Astrocyte (in vitro differentiated cells and primary cell): ENCODE results near the gene PRSS50. TPM values are rescaled to one million over a fixed set of nuclear protein-coding genes. Genes with fewer than 3 reads are reported as not detected.

Experiments used
- DNase-seq: peaks from one replicate; pipeline ENCODE4 v3.0.0-alpha.2; 2010; ENCODE audit warnings: low read depth
- FAIRE-seq: peaks from 2 replicates; lab custom pipeline; 2011; peaks lifted over from hg19 to GRCh38; lab: Jason Lieb, UNC
- H2AFZ ChIP-seq: 2 replicates; pipeline ENCODE4 v1.6.0; 2012; ENCODE audit warnings: low read depth, low read length, inconsistent platforms
- H3K27ac ChIP-seq: 2 replicates; pipeline ENCODE4 v1.5.1; 2011; ENCODE audit warnings: low read depth, low read length, inconsistent platforms
- H3K27me3 ChIP-seq: 2 replicates; pipeline ENCODE4 v1.6.0; 2011; ENCODE audit warnings: low read length, inconsistent platforms; ENCODE audit not compliant: insufficient read depth
- H3K36me3 ChIP-seq: 2 replicates; pipeline ENCODE4 v1.5.1; 2011; ENCODE audit warnings: low read length, inconsistent platforms; ENCODE audit not compliant: insufficient read depth
- H3K4me1 ChIP-seq: 2 replicates; pipeline ENCODE4 v1.5.1; 2011; ENCODE audit warnings: low read length, inconsistent platforms; ENCODE audit not compliant: insufficient read depth
- H3K4me2 ChIP-seq: 2 replicates; pipeline ENCODE4 v1.6.0; 2012; ENCODE audit warnings: low read length, inconsistent platforms
- H3K4me3 ChIP-seq: 2 replicates; pipeline ENCODE4 v1.5.1; 2011; ENCODE audit warnings: low read depth, mild to moderate bottlenecking, low read length, inconsistent platforms; ENCODE audit not compliant: insufficient read depth
- H3K79me2 ChIP-seq: 2 replicates; pipeline ENCODE4 v1.6.0; 2012; ENCODE audit warnings: mild to moderate bottlenecking, low read length, inconsistent platforms; ENCODE audit not compliant: insufficient read depth
- H3K9ac ChIP-seq: 2 replicates; pipeline ENCODE4 v1.6.0; 2012; ENCODE audit warnings: mild to moderate bottlenecking, low read length, inconsistent platforms
- H3K9me3 ChIP-seq: 2 replicates; pipeline ENCODE4 v1.5.1; 2012; ENCODE audit warnings: low read depth, mild to moderate bottlenecking, low read length, inconsistent platforms; ENCODE audit not compliant: insufficient read depth
- H4K20me1 ChIP-seq: 2 replicates; pipeline ENCODE4 v1.6.0; 2012; ENCODE audit warnings: low read length, inconsistent platforms; ENCODE audit not compliant: insufficient read depth
- H3K27ac Mint-ChIP-seq: one replicate; pipeline ENCODE4 v1.8.0; 2021; ENCODE audit warnings: mild to moderate bottlenecking, mixed read lengths; ENCODE audit not compliant: unreplicated experiment
- H3K27me3 Mint-ChIP-seq: one replicate; pipeline ENCODE4 v1.8.0; 2021; ENCODE audit warnings: low read depth, mixed read lengths; ENCODE audit not compliant: unreplicated experiment
- H3K36me3 Mint-ChIP-seq: one replicate; pipeline ENCODE4 v1.8.0; 2021; ENCODE audit warnings: low read depth, mixed read lengths; ENCODE audit not compliant: unreplicated experiment
- H3K4me1 Mint-ChIP-seq: one replicate; pipeline ENCODE4 v1.8.0; 2021; ENCODE audit warnings: low read depth, mixed read lengths; ENCODE audit not compliant: unreplicated experiment
- H3K4me3 Mint-ChIP-seq: one replicate; pipeline ENCODE4 v1.8.0; 2021; ENCODE audit warnings: mild to moderate bottlenecking, moderate library complexity, mixed read lengths; ENCODE audit not compliant: unreplicated experiment
- H3K9me3 Mint-ChIP-seq: one replicate; pipeline ENCODE4 v1.8.0; 2021; ENCODE audit warnings: mild to moderate bottlenecking, mixed read lengths; ENCODE audit not compliant: unreplicated experiment
- CTCF ChIP-seq: IDR thresholded peaks from 2 replicates; pipeline ENCODE4 v1.5.1; 2011; ENCODE audit warnings: low read depth, mild to moderate bottlenecking, inconsistent platforms, low read length, moderate library complexity; ENCODE audit not compliant: insufficient read depth
- EZH2 ChIP-seq: IDR thresholded peaks from 2 replicates; pipeline ENCODE4 v1.6.1; 2012; ENCODE audit warnings: mild to moderate bottlenecking, low read length, inconsistent platforms; ENCODE audit not compliant: insufficient read depth
- total RNA-seq: library from RNA; stranded (reverse); gene quantifications from 2 replicates; pipeline ENCODE4 v1.2.1, GENCODE V29; 2021

The PRSS50 gene
- total RNA-seq, 1 donor from 2014 or later: not detected

DNA sequence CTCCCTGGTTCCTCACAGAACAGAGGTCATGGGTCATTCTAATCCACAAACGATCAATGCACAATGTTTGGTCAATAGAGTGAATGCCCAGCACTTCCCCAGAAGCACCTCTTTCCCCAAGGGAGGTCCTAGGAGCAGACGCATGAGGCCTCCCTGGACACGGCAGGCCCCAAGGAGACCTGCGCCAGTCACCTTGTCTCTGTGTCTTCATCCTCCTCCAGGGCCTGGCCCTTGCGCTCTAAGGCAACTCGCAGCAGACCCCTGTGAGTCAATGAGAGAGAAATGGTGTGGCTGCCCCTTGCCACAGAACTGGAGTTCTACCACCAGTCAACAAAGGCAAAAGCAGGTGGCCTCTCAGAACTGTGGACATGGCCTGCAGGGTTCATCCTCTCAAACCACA lies 42.2 kb downstream of the PRSS50 start:
- peaks cover 31% of the 10 kb centered on the region for H3K36me3 Mint-ChIP-seq
- H3K9me3 Mint-ChIP-seq: peaks cover 8% of the 10 kb centered on the region
- no peaks in the 10 kb centered on the region for H3K4me1 Mint-ChIP-seq
- DNase-seq (no peak), FAIRE-seq (no peak)
- H3K27me3 Mint-ChIP-seq: peaks cover 28% of the 10 kb centered on the region
- Histone ChIP-seq H4K20me1 (no peaks in the 10 kb centered on the region), H3K79me2 (no peaks in the 10 kb centered on the region), H2AFZ (no peak overlapping the region), H3K4me3 (no peak overlapping the region), H3K27me3 (no peaks in the 10 kb centered on the region), H3K9me3 (no peaks in the 10 kb centered on the region), H3K36me3 (no peaks in the 10 kb centered on the region), H3K4me1 (no peaks in the 10 kb centered on the region), H3K9ac (no peak overlapping the region), H3K27ac (no peak overlapping the region), H3K4me2 (no peak overlapping the region)
- H3K27ac Mint-ChIP-seq: no peak overlapping the region
- TF ChIP-seq CTCF: no peak
- TF ChIP-seq EZH2: no peak
- H3K4me3 Mint-ChIP-seq: no peak overlapping the region

GRCh38 chr3:46674031-46674845 lies 43.4 kb downstream of the PRSS50 start:
- H3K36me3 Mint-ChIP-seq: peaks cover 22% of the 10 kb centered on the region
- DNase-seq: no peak
- FAIRE-seq: no peak

More at GRCh38 chr3:46674031-46674845, 43.4 kb downstream of the PRSS50 start:
- Mint-ChIP-seq H3K27me3 (peaks cover 19% of the 10 kb centered on the region), H3K27ac (no peak overlapping the region), H3K4me1 (no peaks in the 10 kb centered on the region), H3K4me3 (no peak overlapping the region), H3K9me3 (peaks cover 5% of the 10 kb centered on the region)
- Histone ChIP-seq H4K20me1 (no peaks in the 10 kb centered on the region), H3K9me3 (no peaks in the 10 kb centered on the region), H3K9ac (no peak overlapping the region), H3K27ac (no peak overlapping the region), H3K36me3 (no peaks in the 10 kb centered on the region), H2AFZ (no peak overlapping the region), H3K4me2 (no peak overlapping the region), H3K79me2 (no peaks in the 10 kb centered on the region), H3K27me3 (no peaks in the 10 kb centered on the region), H3K4me3 (no peak overlapping the region), H3K4me1 (no peaks in the 10 kb centered on the region)
- no peak for TF ChIP-seq EZH2
- peak; percentile 4 for TF ChIP-seq CTCF
